ENCODE data around the gene GSTO2.

The GSTO2 gene

GRCh38 chr10:104344219-104344618, 75.2 kb downstream of the GSTO2 start:
- DNase-seq, result no peak

GRCh38 chr10:104345515-104345914, 76.5 kb downstream of the GSTO2 start:
- DNase-seq, result no peak

GRCh38 chr10:104345941-104346340, 77.0 kb downstream of the GSTO2 start:
- DNase-seq, result no peak

- no peak for DNase-seq
These were observed 78.5 kb downstream of the GSTO2 start for GRCh38 chr10:104347295-104348045.

- DNase-seq, result no peak
These were observed 79.6 kb downstream of the GSTO2 start for GRCh38 chr10:104348601-104349000.

GRCh38 chr10:104349623-104350126, 80.7 kb downstream of the GSTO2 start:
- no peak for DNase-seq

GRCh38 chr10:104350127-104350635, 81.2 kb downstream of the GSTO2 start:
- peak; percentile 69 for DNase-seq

- no peak for DNase-seq
These were observed 82.2 kb downstream of the GSTO2 start for GRCh38 chr10:104351061-104351702.

- no peak for DNase-seq
These were observed 82.9 kb downstream of the GSTO2 start for GRCh38 chr10:104351919-104352318.

- peak; percentile 88 for DNase-seq
These were observed 84.5 kb downstream of the GSTO2 start, which contains the start of gene CFAP58 for GRCh38 chr10:104353325-104354048. CFAP58 (plus strand) TSS chr10:104353833; CDS start chr10:104353898, 65 bp downstream.

All from central memory CD4-positive, alpha-beta T cell (primary cell).